Panc1 (cell line): ENCODE measurements around the gene NFAM1. TPM values are rescaled to one million over a fixed set of nuclear protein-coding genes. Genes with fewer than 3 reads are reported as not detected.

Experiments used
- ATAC-seq: fragments of 200-7000 bp; cut with Tn5 transposase; 2 replicates; pipeline ENCODE4 v1.9.1; 2020; ENCODE audit warnings: mild to moderate bottlenecking, moderate library complexity
- BruUV-seq: library from RNA; stranded (reverse); fragments of 400-500 nt; replicated peaks from 2 replicates; lab custom pipeline; 2021; lab: Mats Ljungman, UMichigan
- CTCF ChIA-PET: fragments of 300-600 bp; sonication (Branson Sonifier 250); formaldehyde crosslinking; loops from one replicate; lab custom pipeline; 2022; ENCODE audit warnings: antibody characterized with exemption; lab: Charles Lee
- POLR2A ChIA-PET: fragments of 300-600 bp; sonication (Branson Sonifier 250); formaldehyde crosslinking; loops from one replicate; lab custom pipeline; 2022; ENCODE audit warnings: antibody characterized with exemption; lab: Charles Lee
- DNase-seq: peaks from one replicate; pipeline ENCODE4 v3.0.0-alpha.2; 2010; ENCODE audit warnings: low read depth, low spot score
- H3K27ac ChIP-seq: 2 replicates; pipeline ENCODE4 v1.5.1; 2011; ENCODE audit warnings: mild to moderate bottlenecking, low read length, inconsistent platforms
- H3K27me3 ChIP-seq: fragments of 200-500 bp; sonication (Bioruptor generic); 2 replicates; pipeline ENCODE4 v1.6.0; 2014; ENCODE audit warnings: low read length, inconsistent platforms; ENCODE audit not compliant: control insufficient read depth, insufficient read depth
- H3K36me3 ChIP-seq: fragments of 200-500 bp; sonication (Bioruptor generic); 2 replicates; pipeline ENCODE4 v1.5.1; 2014; ENCODE audit warnings: inconsistent platforms, mild to moderate bottlenecking, low read length, moderate library complexity; ENCODE audit not compliant: control insufficient read depth, insufficient read depth
- H3K4me1 ChIP-seq: 2 replicates; pipeline ENCODE4 v1.5.1; 2011; ENCODE audit warnings: inconsistent platforms, mild to moderate bottlenecking, low read length, moderate library complexity; ENCODE audit not compliant: control insufficient read depth, insufficient read depth
- H3K4me3 ChIP-seq, 2 experiments: 2 replicates each; pipeline ENCODE4 v1.5.1; 2011 to 2012; ENCODE audit warnings: low read depth in 2 of 2, low read length in 2 of 2, mild to moderate bottlenecking in 2 of 2, inconsistent platforms in 1 of 2, moderate library complexity in 1 of 2
- H3K9me3 ChIP-seq: fragments of 200-500 bp; sonication (Bioruptor generic); 2 replicates; pipeline ENCODE4 v1.5.1; 2014; ENCODE audit warnings: low read depth, mild to moderate bottlenecking, inconsistent platforms, low read length, moderate library complexity; ENCODE audit not compliant: control insufficient read depth, insufficient read depth
- POLR2AphosphoS5 ChIP-seq: IDR thresholded peaks from 2 replicates; pipeline ENCODE4 v1.6.1; 2012; ENCODE audit warnings: mild to moderate bottlenecking, low read depth, low read length, moderate library complexity
- SIN3A ChIP-seq: IDR thresholded peaks from 2 replicates; pipeline ENCODE4 v1.6.1; 2012; ENCODE audit warnings: low read depth, mild to moderate bottlenecking, low read length, moderate library complexity, borderline replicate concordance; ENCODE audit not compliant: insufficient read depth
- TCF7L2 ChIP-seq: IDR thresholded peaks from 2 replicates; pipeline ENCODE4 v1.6.1; 2011; ENCODE audit warnings: mild to moderate bottlenecking, low read depth, low read length, inconsistent platforms
- in situ Hi-C: cut with HindIII; loops from 2 replicates; pipeline ENCODE4 v1.10.0; 2016; ENCODE audit warnings: low sequenced_read_pairs, low pct_unique_long_range_greater_than_20kb
- intact Hi-C: fragments of 100-400 bp; cut with micrococcal nuclease; formaldehyde crosslinking; loops from one replicate; pipeline ENCODE4 v1.10.0; 2022; ENCODE audit not compliant: unreplicated experiment
- total RNA-seq: library from RNA; stranded (reverse); gene quantifications from one replicate; pipeline ENCODE4 v1.2.1, GENCODE V29; 2021; ENCODE audit not compliant: unreplicated experiment
- TF ChIP-seq, protein P1 (sequence below): fragments of 450-650 bp; IDR thresholded peaks from 2 replicates; pipeline ENCODE4 v1.5.1; 2017; ENCODE audit warnings: mild to moderate bottlenecking
- TF ChIP-seq, protein P2 (sequence below), 2 experiments: IDR thresholded peaks; 2 replicates each; pipeline ENCODE4 v1.6.1; 2011 to 2012; ENCODE audit warnings: low read depth in 2 of 2, control low read depth in 1 of 2, low read length in 1 of 2, mild to moderate bottlenecking in 1 of 2, moderate library complexity in 1 of 2; ENCODE audit not compliant: insufficient read depth in 1 of 2

NFAM1 gene
- total RNA-seq, 1 experiment from 2014 or later: 0.41 TPM

DNA sequence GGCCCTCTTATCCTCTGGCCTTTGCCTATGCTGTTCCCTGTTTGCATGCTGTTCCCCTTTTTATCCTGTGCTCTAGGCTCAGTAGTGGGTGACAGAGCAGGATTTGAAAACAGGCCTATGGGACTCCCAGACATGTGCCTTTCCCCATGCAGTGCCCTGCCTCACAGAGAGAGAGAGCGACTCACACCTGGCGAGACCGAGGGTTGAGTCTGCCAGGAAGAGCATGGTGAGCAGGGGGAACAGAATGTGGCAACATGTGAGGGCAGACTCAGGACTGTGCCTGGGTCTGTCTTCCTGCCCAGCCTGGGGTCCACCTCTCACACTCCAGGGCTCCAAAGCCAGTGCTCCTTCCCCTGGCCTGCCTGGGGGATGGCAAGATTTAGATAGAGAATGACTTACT is 75.0 kb downstream of the NFAM1 start:
- Histone ChIP-seq H3K4me1 (peaks cover 13% of the 10 kb centered on the region), H3K36me3 (no peaks in the 10 kb centered on the region), H3K9me3 (no peaks in the 10 kb centered on the region), H3K4me3 (no peak overlapping the region), H3K27me3 (no peaks in the 10 kb centered on the region), H3K27ac (peak overlapping the region; percentile 51; the same call in 1 of the 2 replicates)
- intact Hi-C loops: no loop called here
- CTCF ChIA-PET: no interaction called here
- ATAC-seq: peak; percentile 72
- no TSS peak for BruUV-seq
- no peak for TF ChIP-seq POLR2AphosphoS5
- TF ChIP-seq, protein P1, sequence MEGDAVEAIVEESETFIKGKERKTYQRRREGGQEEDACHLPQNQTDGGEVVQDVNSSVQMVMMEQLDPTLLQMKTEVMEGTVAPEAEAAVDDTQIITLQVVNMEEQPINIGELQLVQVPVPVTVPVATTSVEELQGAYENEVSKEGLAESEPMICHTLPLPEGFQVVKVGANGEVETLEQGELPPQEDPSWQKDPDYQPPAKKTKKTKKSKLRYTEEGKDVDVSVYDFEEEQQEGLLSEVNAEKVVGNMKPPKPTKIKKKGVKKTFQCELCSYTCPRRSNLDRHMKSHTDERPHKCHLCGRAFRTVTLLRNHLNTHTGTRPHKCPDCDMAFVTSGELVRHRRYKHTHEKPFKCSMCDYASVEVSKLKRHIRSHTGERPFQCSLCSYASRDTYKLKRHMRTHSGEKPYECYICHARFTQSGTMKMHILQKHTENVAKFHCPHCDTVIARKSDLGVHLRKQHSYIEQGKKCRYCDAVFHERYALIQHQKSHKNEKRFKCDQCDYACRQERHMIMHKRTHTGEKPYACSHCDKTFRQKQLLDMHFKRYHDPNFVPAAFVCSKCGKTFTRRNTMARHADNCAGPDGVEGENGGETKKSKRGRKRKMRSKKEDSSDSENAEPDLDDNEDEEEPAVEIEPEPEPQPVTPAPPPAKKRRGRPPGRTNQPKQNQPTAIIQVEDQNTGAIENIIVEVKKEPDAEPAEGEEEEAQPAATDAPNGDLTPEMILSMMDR: no peak
- TF ChIP-seq SIN3A: no peak
- TF ChIP-seq, protein P2, sequence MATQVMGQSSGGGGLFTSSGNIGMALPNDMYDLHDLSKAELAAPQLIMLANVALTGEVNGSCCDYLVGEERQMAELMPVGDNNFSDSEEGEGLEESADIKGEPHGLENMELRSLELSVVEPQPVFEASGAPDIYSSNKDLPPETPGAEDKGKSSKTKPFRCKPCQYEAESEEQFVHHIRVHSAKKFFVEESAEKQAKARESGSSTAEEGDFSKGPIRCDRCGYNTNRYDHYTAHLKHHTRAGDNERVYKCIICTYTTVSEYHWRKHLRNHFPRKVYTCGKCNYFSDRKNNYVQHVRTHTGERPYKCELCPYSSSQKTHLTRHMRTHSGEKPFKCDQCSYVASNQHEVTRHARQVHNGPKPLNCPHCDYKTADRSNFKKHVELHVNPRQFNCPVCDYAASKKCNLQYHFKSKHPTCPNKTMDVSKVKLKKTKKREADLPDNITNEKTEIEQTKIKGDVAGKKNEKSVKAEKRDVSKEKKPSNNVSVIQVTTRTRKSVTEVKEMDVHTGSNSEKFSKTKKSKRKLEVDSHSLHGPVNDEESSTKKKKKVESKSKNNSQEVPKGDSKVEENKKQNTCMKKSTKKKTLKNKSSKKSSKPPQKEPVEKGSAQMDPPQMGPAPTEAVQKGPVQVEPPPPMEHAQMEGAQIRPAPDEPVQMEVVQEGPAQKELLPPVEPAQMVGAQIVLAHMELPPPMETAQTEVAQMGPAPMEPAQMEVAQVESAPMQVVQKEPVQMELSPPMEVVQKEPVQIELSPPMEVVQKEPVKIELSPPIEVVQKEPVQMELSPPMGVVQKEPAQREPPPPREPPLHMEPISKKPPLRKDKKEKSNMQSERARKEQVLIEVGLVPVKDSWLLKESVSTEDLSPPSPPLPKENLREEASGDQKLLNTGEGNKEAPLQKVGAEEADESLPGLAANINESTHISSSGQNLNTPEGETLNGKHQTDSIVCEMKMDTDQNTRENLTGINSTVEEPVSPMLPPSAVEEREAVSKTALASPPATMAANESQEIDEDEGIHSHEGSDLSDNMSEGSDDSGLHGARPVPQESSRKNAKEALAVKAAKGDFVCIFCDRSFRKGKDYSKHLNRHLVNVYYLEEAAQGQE (IDR thresholded peaks at IDR 0.05; ENCODE audit: insufficient read depth in 1 of 2, low read depth in 2 of 2, low read length in 1 of 2): no peak
- TF ChIP-seq TCF7L2: no peak
- in situ Hi-C loops: no loop called here
- DNase-seq: no peak
- POLR2A ChIA-PET: no interaction called here

DNA sequence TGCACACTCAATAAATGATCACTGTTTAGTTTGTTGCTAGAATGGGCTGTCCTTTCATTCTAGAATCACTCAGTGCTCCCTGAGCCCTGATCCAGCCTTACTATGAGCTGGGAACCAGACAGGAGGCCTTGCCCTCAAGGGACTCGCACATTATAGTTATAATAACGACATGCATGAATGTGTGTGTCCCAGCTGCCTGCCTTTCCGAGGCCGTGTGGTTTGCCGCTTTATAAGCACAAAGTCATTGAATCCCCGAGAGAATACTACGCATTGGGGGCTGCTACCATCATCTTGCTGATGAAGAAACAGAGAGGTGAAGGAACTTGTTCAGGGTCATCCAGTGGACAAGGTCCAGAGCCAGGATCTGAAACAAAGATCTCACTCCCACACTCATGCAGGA is 75.7 kb downstream of the NFAM1 start:
- in situ Hi-C loops: no loop called here
- TF ChIP-seq TCF7L2 (no peak), POLR2AphosphoS5 (no peak), SIN3A (no peak)
- TF ChIP-seq, protein P2 (IDR thresholded peaks at IDR 0.05; ENCODE audit: insufficient read depth in 1 of 2, low read depth in 2 of 2, low read length in 1 of 2): no peak
- TF ChIP-seq, protein P1: no peak
- Histone ChIP-seq H3K36me3 (no peaks in the 10 kb centered on the region), H3K27ac (peak overlapping the region; percentile 51; the same call in 1 of the 2 replicates), H3K4me3 (no peak overlapping the region), H3K9me3 (no peaks in the 10 kb centered on the region), H3K27me3 (no peaks in the 10 kb centered on the region), H3K4me1 (peaks cover 13% of the 10 kb centered on the region)
- DNase-seq: no peak
- intact Hi-C loops: no loop called here
- CTCF ChIA-PET: no interaction called here
- no peak for ATAC-seq
- no TSS peak for BruUV-seq
- POLR2A ChIA-PET: no interaction called here
